ENCODE results near the gene EEF1A1. TPM values are rescaled to one million over a fixed set of nuclear protein-coding genes. Genes with fewer than 3 reads are reported as not detected.

Gene EEF1A1
- polyA plus RNA-seq, 1 of the 3 experiments (the other 2 are of a cell fraction): 10,787 TPM

GRCh38 chr6:73477407-73477806 lies 43.4 kb downstream of the EEF1A1 start:
- peaks cover 14 to 43% of the 10 kb centered on the region in 2 experiments for H3K36me3 ChIP-seq (replicated peaks in 1 of 2; ENCODE audit: control insufficient read depth in 1 of 2, insufficient read depth in 2 of 2, low read length in 1 of 2)
- ChIA-PET CTCF (interaction anchor here (0.9 kb wide), 1 partner anchor 16 kb away, joined by 4 read pairs; the partner anchor contains the start of gene MTO1), POLR2A (no interaction called here)
- WGBS (ENCODE audit: low lambda C conversion rate): 94% methylated on average over 4 of the region's 4 CpGs
- H3K4me1 ChIP-seq (ENCODE audit: control insufficient read depth in 1 of 2, insufficient read depth in 2 of 2, low read depth in 1 of 2, low read length in 1 of 2): no peaks in the 10 kb centered on the region
- H3K27me3 ChIP-seq (ENCODE audit: insufficient read depth): no peaks in the 10 kb centered on the region
- no peaks in the 10 kb centered on the region for H3F3A ChIP-seq (replicated peaks; ENCODE audit: insufficient read depth)
- no peaks in the 10 kb centered on the region for H3K9me2 ChIP-seq
- H4K20me1 ChIP-seq (ENCODE audit: insufficient read depth): no peaks in the 10 kb centered on the region
- TF ChIP-seq USF1 (IDR thresholded peaks at IDR 0.05; ENCODE audit: borderline replicate concordance, low read depth) (no peak), RCOR1 (IDR thresholded peaks at IDR 0.05; ENCODE audit: low read length) (no peak), ELF1 (IDR thresholded peaks at IDR 0.05) (no peak), MEF2A (IDR thresholded peaks at IDR 0.05; ENCODE audit: borderline replicate concordance, low read depth) (no peak), TCF12 (IDR thresholded peaks at IDR 0.05) (no peak), SMC3 (IDR thresholded peaks at IDR 0.05; ENCODE audit: low read depth, low read length) (no peak), EP300 (IDR thresholded peaks at IDR 0.05; ENCODE audit: borderline replicate concordance in 1 of 2, low read depth in 1 of 2, low read length in 1 of 2) (no peak), CHD2 (IDR thresholded peaks at IDR 0.05; ENCODE audit: low read length, partially characterized antibody) (no peak), NFIC (IDR thresholded peaks at IDR 0.05; ENCODE audit: borderline replicate concordance) (no peak), RXRA (IDR thresholded peaks at IDR 0.05; ENCODE audit: borderline replicate concordance, low read depth) (no peak), JUND (IDR thresholded peaks at IDR 0.05) (no peak), FOXM1 (IDR thresholded peaks at IDR 0.05; ENCODE audit: low read depth) (no peak), FOXJ3 (CRISPR knock-in tag; IDR thresholded peaks at IDR 0.05) (no peak), SIN3A (IDR thresholded peaks at IDR 0.05; ENCODE audit: borderline replicate concordance, low read depth, low read length) (no peak), YY1 (IDR thresholded peaks at IDR 0.05; ENCODE audit: low read depth) (no peak), EZH2phosphoT487 (IDR thresholded peaks at IDR 0.05; ENCODE audit: borderline replicate concordance, low read depth) (no peak)
- TF ChIP-seq, protein P1, sequence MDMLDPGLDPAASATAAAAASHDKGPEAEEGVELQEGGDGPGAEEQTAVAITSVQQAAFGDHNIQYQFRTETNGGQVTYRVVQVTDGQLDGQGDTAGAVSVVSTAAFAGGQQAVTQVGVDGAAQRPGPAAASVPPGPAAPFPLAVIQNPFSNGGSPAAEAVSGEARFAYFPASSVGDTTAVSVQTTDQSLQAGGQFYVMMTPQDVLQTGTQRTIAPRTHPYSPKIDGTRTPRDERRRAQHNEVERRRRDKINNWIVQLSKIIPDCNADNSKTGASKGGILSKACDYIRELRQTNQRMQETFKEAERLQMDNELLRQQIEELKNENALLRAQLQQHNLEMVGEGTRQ (IDR thresholded peaks at IDR 0.05; ENCODE audit: borderline replicate concordance, low read depth, low read length): no peak
- TF ChIP-seq, protein P2, sequence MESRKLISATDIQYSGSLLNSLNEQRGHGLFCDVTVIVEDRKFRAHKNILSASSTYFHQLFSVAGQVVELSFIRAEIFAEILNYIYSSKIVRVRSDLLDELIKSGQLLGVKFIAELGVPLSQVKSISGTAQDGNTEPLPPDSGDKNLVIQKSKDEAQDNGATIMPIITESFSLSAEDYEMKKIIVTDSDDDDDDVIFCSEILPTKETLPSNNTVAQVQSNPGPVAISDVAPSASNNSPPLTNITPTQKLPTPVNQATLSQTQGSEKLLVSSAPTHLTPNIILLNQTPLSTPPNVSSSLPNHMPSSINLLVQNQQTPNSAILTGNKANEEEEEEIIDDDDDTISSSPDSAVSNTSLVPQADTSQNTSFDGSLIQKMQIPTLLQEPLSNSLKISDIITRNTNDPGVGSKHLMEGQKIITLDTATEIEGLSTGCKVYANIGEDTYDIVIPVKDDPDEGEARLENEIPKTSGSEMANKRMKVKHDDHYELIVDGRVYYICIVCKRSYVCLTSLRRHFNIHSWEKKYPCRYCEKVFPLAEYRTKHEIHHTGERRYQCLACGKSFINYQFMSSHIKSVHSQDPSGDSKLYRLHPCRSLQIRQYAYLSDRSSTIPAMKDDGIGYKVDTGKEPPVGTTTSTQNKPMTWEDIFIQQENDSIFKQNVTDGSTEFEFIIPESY (IDR thresholded peaks at IDR 0.05; ENCODE audit: borderline replicate concordance, low read depth): no peak
- TF ChIP-seq, protein P3, sequence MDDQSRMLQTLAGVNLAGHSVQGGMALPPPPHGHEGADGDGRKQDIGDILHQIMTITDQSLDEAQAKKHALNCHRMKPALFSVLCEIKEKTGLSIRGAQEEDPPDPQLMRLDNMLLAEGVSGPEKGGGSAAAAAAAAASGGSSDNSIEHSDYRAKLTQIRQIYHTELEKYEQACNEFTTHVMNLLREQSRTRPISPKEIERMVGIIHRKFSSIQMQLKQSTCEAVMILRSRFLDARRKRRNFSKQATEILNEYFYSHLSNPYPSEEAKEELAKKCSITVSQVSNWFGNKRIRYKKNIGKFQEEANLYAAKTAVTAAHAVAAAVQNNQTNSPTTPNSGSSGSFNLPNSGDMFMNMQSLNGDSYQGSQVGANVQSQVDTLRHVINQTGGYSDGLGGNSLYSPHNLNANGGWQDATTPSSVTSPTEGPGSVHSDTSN (IDR thresholded peaks at IDR 0.05): no peak
- TF ChIP-seq, protein P4, sequence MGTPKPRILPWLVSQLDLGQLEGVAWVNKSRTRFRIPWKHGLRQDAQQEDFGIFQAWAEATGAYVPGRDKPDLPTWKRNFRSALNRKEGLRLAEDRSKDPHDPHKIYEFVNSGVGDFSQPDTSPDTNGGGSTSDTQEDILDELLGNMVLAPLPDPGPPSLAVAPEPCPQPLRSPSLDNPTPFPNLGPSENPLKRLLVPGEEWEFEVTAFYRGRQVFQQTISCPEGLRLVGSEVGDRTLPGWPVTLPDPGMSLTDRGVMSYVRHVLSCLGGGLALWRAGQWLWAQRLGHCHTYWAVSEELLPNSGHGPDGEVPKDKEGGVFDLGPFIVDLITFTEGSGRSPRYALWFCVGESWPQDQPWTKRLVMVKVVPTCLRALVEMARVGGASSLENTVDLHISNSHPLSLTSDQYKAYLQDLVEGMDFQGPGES (IDR thresholded peaks at IDR 0.05; ENCODE audit: low read depth, low read length): no peak
- no peaks in the 10 kb centered on the region for H3K79me2 ChIP-seq (ENCODE audit: insufficient read depth)
- no peak overlapping the region for H2AFZ ChIP-seq (ENCODE audit: low read depth)
- no peak overlapping the region for H3K9ac ChIP-seq
- no peak overlapping the region for H3K4me2 ChIP-seq
- no peaks in the 10 kb centered on the region for H3K9me3 ChIP-seq
- H3K4me3 ChIP-seq (ENCODE audit: low read depth in 2 of 2, low read length in 1 of 2): no peak overlapping the region
- DNase-seq: no peak
- H3K27ac ChIP-seq (ENCODE audit: low read depth in 2 of 2, low read length in 1 of 2): no peak overlapping the region
